ENCODE results near the gene GCLC. TPM values are rescaled to one million over a fixed set of nuclear protein-coding genes. Genes with fewer than 3 reads are reported as not detected.

The GCLC gene
- total RNA-seq, 1 donor from 2014 or later: 27.5 TPM

DNA sequence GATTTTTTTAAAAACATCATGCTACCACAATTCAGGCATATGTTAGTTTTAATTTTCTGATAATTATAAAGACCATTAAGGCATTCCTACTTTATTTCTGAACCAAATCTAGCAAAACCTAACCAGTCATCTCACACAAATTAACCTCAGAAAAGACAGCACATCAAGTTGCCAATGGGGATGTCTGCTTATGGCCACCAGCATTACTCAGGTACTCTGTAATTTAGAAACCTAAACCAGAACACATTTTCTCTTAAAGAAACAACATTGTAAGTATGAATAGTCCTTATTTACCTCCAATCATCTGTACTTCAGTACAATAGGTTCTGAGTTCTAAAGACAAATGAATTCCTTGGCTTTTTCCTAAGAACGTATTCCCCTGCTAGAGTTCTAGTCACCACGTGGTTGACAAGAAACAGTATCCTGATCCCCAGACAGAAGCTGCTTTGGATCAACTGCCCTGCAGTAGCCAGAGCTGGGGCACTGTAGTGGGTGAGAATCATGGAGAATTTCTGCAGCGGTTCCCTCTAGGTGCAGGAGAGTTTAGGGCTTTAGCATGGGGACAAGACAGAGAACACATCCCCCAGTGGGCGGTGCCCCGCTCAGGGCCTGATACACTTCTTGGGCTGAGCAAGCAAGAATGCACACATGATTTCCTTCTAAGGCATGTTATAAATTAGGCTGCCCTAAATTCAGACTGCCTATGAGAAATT lies 15.4 kb downstream of the GCLC start:
- no peaks in the 10 kb centered on the region for H3K36me3 Mint-ChIP-seq (ENCODE audit: low read depth)
- peaks cover 66% of the 10 kb centered on the region for H3K4me1 Mint-ChIP-seq
- TF ChIP-seq, protein P1, sequence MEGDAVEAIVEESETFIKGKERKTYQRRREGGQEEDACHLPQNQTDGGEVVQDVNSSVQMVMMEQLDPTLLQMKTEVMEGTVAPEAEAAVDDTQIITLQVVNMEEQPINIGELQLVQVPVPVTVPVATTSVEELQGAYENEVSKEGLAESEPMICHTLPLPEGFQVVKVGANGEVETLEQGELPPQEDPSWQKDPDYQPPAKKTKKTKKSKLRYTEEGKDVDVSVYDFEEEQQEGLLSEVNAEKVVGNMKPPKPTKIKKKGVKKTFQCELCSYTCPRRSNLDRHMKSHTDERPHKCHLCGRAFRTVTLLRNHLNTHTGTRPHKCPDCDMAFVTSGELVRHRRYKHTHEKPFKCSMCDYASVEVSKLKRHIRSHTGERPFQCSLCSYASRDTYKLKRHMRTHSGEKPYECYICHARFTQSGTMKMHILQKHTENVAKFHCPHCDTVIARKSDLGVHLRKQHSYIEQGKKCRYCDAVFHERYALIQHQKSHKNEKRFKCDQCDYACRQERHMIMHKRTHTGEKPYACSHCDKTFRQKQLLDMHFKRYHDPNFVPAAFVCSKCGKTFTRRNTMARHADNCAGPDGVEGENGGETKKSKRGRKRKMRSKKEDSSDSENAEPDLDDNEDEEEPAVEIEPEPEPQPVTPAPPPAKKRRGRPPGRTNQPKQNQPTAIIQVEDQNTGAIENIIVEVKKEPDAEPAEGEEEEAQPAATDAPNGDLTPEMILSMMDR (conservative IDR thresholded peaks at IDR 0.05): no peak
- no peak overlapping the region for H3K27ac Mint-ChIP-seq (ENCODE audit: unreplicated experiment)
- H3K27me3 Mint-ChIP-seq (ENCODE audit: low read depth): no peaks in the 10 kb centered on the region
- H3K9me3 Mint-ChIP-seq: no peaks in the 10 kb centered on the region
- DNase-seq (ENCODE audit: low read depth, low spot score): no peak
- H3K4me3 Mint-ChIP-seq: no peak overlapping the region

DNA sequence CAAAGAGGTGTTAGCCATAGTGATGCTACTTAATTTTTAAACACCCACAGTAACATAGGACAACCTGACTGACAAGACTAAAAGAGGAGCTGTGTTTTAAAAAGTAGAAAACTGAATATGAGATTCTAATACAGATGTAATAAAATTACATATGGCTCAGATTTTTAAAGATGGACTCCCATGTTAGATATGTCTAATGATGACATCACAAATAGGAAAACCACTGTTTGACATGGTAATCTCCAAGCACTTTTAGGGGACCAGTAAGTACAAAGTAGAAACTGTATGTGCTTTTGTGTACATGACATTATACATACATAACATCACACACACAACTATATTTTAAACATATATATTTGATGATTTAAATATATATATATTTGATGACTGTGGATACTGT lies 16.8 kb downstream of the GCLC start:
- peaks cover 75% of the 10 kb centered on the region for H3K4me1 Mint-ChIP-seq
- TF ChIP-seq, protein P1 (conservative IDR thresholded peaks at IDR 0.05): no peak
- H3K27ac Mint-ChIP-seq (ENCODE audit: unreplicated experiment): no peak overlapping the region
- H3K9me3 Mint-ChIP-seq: no peaks in the 10 kb centered on the region
- H3K27me3 Mint-ChIP-seq (ENCODE audit: low read depth): no peaks in the 10 kb centered on the region
- H3K4me3 Mint-ChIP-seq: no peak overlapping the region
- DNase-seq (ENCODE audit: low read depth, low spot score): no peak
- no peaks in the 10 kb centered on the region for H3K36me3 Mint-ChIP-seq (ENCODE audit: low read depth)

DNA sequence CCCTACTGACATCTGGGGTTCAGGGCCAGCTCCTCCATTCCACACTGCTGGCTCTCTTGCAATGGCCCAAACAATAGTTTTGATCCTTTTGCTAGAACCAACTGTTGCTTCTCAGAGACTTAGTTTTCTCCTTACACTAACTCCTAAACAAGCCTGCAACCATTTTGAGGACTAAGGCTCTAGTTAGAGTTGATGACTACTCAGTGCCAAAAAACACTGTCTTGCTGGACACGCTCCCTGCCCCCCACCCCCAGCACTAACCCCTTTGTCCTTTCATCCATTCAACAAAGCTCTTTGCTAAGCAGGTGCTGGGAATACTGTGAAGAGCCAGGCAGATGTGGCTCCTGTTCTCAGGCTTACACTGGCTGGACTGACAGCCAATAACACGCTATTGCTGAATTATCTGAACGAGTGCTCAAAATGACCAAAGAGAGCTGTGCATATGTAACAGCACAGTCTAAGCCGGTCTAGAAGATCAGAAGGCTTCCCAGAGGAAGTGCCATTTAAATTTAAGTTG lies 17.6 kb downstream of the GCLC start:
- Mint-ChIP-seq H3K27me3 (ENCODE audit: low read depth) (no peaks in the 10 kb centered on the region), H3K36me3 (ENCODE audit: low read depth) (no peaks in the 10 kb centered on the region), H3K9me3 (no peaks in the 10 kb centered on the region), H3K4me1 (peaks cover 69% of the 10 kb centered on the region), H3K27ac (ENCODE audit: unreplicated experiment) (no peak overlapping the region), H3K4me3 (no peak overlapping the region)
- DNase-seq (ENCODE audit: low read depth, low spot score): no peak
- TF ChIP-seq, protein P1 (conservative IDR thresholded peaks at IDR 0.05): no peak

DNA sequence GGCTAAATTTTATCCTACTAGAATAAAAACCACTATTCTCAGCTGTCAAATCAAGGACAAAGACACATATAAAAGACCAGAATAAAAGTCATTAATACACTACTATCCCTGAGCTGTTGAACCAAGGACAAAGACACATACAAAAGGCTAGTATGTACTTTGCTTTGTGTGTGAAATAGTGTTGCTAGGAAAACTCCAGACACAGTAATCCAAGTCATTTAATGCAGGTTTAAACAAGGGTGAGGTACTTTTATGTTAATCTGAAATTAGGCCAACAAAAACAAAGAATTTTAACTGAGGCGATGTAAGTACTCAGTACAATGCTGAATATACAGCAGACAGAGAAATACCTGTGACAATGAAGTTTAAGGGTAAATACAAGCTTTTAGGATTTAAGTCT lies 18.9 kb downstream of the GCLC start:
- no peak for DNase-seq (ENCODE audit: low read depth, low spot score)
- Mint-ChIP-seq H3K36me3 (ENCODE audit: low read depth) (no peaks in the 10 kb centered on the region), H3K9me3 (no peaks in the 10 kb centered on the region), H3K27ac (ENCODE audit: unreplicated experiment) (no peak overlapping the region), H3K4me3 (no peak overlapping the region), H3K4me1 (peaks cover 62% of the 10 kb centered on the region), H3K27me3 (ENCODE audit: low read depth) (no peaks in the 10 kb centered on the region)
- TF ChIP-seq, protein P1 (conservative IDR thresholded peaks at IDR 0.05): no peak

DNA sequence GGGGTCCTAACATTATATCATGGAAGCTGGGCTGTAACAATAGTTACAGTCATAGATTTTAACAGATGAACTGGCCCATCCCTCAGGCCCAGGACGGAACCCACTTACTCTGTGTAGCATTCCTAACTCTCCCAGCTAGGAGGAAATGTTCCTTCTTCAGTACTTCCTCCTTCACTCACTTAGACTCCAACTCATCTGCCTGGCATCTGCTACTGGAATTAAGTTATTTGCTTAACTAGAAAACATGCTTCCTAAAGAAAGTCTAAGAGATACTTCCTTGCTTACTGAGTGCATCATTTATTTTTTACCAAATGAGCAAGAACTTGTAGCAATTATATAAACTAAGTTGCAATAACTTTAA lies 20.5 kb downstream of the GCLC start:
- no peaks in the 10 kb centered on the region for H3K36me3 Mint-ChIP-seq (ENCODE audit: low read depth)
- no peak for DNase-seq (ENCODE audit: low read depth, low spot score)
- H3K4me1 Mint-ChIP-seq: peaks cover 49% of the 10 kb centered on the region
- TF ChIP-seq, protein P1 (conservative IDR thresholded peaks at IDR 0.05): no peak
- no peaks in the 10 kb centered on the region for H3K27me3 Mint-ChIP-seq (ENCODE audit: low read depth)
- H3K9me3 Mint-ChIP-seq: no peaks in the 10 kb centered on the region
- H3K27ac Mint-ChIP-seq (ENCODE audit: unreplicated experiment): no peak overlapping the region
- no peak overlapping the region for H3K4me3 Mint-ChIP-seq
